PFSK-1 (cell line): ENCODE results near the gene APBA2.

Experiments used
- POLR2AphosphoS5 ChIP-seq: IDR thresholded peaks from 2 replicates; pipeline ENCODE4 v1.6.1; 2012; ENCODE audit warnings: low read depth, mild to moderate bottlenecking, control low read depth, low read length, moderate library complexity
- REST ChIP-seq, 2 experiments: IDR thresholded peaks; 2 replicates each; pipeline versions ENCODE4 v1.6.1 to v1.8.0; 2011 to 2012; ENCODE audit warnings: low read depth in 2 of 2, low read length in 2 of 2, control low read depth in 1 of 2, inconsistent platforms in 1 of 2, mild to moderate bottlenecking in 1 of 2, moderate library complexity in 1 of 2; ENCODE audit not compliant: insufficient read depth in 1 of 2

GRCh38 chr15:28961391-28961790 lies 75.6 kb downstream of the APBA2 start:
- TF ChIP-seq REST (IDR thresholded peaks at IDR 0.05; ENCODE audit: insufficient read depth in 1 of 2, low read depth in 2 of 2, low read length in 2 of 2): no peak
- TF ChIP-seq POLR2AphosphoS5: no peak
